GM06990 (cell line): Measurements from ENCODE around the gene CCL19.

Experiments used
- DNase-seq: peaks from one replicate; pipeline ENCODE4 v3.0.0-alpha.2; 2011; ENCODE audit not compliant: insufficient read length; ENCODE audit errors: extremely low read depth
- H3K27me3 ChIP-seq: replicated peaks from 2 replicates; pipeline ENCODE4 v1.6.0; 2011; ENCODE audit warnings: low read length; ENCODE audit not compliant: control insufficient read depth, insufficient read depth
- H3K36me3 ChIP-seq: 2 replicates; pipeline ENCODE4 v1.5.1; 2011; ENCODE audit warnings: low read length; ENCODE audit not compliant: control insufficient read depth, insufficient read depth
- H3K4me3 ChIP-seq: replicated peaks from 2 replicates; pipeline ENCODE4 v1.5.1; 2011; ENCODE audit warnings: low read depth, mild to moderate bottlenecking, control low read depth, low read length
- CTCF ChIP-seq: IDR thresholded peaks from 2 replicates; pipeline ENCODE4 v1.5.1; 2011; ENCODE audit warnings: low read length, control low read depth, mild to moderate bottlenecking, inconsistent platforms; ENCODE audit not compliant: insufficient read depth, poor library complexity, severe bottlenecking

Gene CCL19

GRCh38 chr9:34689512-34689911 lies 1.6 kb downstream of the CCL19 start:
- H3K36me3 ChIP-seq: no peaks in the 10 kb centered on the region
- TF ChIP-seq CTCF: no peak
- H3K4me3 ChIP-seq: no peak overlapping the region
- H3K27me3 ChIP-seq: no peaks in the 10 kb centered on the region
- no peak for DNase-seq

GRCh38 chr9:34689116-34689470 lies 2.0 kb downstream of the CCL19 start:
- Histone ChIP-seq H3K36me3 (no peaks in the 10 kb centered on the region), H3K4me3 (no peak overlapping the region), H3K27me3 (no peaks in the 10 kb centered on the region)
- no peak for TF ChIP-seq CTCF
- DNase-seq: no peak

- no peak overlapping the region for H3K4me3 ChIP-seq
- no peak for TF ChIP-seq CTCF
- H3K27me3 ChIP-seq: no peaks in the 10 kb centered on the region
- H3K36me3 ChIP-seq: no peaks in the 10 kb centered on the region
- no peak for DNase-seq
Measured at GRCh38 chr9:34688329-34689115, 2.6 kb downstream of the CCL19 start.

GRCh38 chr9:34687276-34688030 lies 3.6 kb downstream of the CCL19 start:
- H3K36me3 ChIP-seq: no peaks in the 10 kb centered on the region
- TF ChIP-seq CTCF: no peak
- H3K4me3 ChIP-seq: no peak overlapping the region
- no peaks in the 10 kb centered on the region for H3K27me3 ChIP-seq
- DNase-seq: no peak

GRCh38 chr9:34686732-34687131 lies 4.3 kb downstream of the CCL19 start:
- H3K27me3 ChIP-seq: no peaks in the 10 kb centered on the region

More at GRCh38 chr9:34686732-34687131, 4.3 kb downstream of the CCL19 start:
- Histone ChIP-seq H3K4me3 (no peak overlapping the region), H3K36me3 (no peaks in the 10 kb centered on the region)
- TF ChIP-seq CTCF: no peak
- no peak for DNase-seq
